ENCODE data around the gene DXO. TPM values are rescaled to one million over a fixed set of nuclear protein-coding genes. Genes with fewer than 3 reads are reported as not detected.
A peak's percentile ranks its signal among the peaks of the same experiment; 100 is the strongest.

The DXO gene
- total and polyA plus RNA-seq, 2 of the 13 experiments (the other 11 are each of a cell fraction or from before 2014, with no cell fraction given) = 18.6 to 26.2 TPM

GRCh38 chr6:31927242-31927862, 44.6 kb downstream of the DXO start, which contains the start of gene C2 (continued):
- TF ChIP-seq ARID4A (CRISPR knock-in tag; IDR thresholded peaks at IDR 0.05; ENCODE audit: borderline replicate concordance) = peak; percentile 83
- peak; percentile 90; the same call in 1 of the 2 replicates for TF ChIP-seq ZNF878 (CRISPR knock-in tag; IDR thresholded peaks at IDR 0.05)
- peak; percentile 95 for TF ChIP-seq MLX (CRISPR knock-in tag; IDR thresholded peaks at IDR 0.05)
- no peak for TF ChIP-seq ZNF383 (CRISPR knock-in tag; IDR thresholded peaks at IDR 0.05; ENCODE audit: borderline replicate concordance)
- TF ChIP-seq ZNF749 (CRISPR knock-in tag; IDR thresholded peaks at IDR 0.05; ENCODE audit: borderline replicate concordance) = no peak; the same call in 1 of the 2 replicates
- TF ChIP-seq ZBTB44 (CRISPR knock-in tag; IDR thresholded peaks at IDR 0.05) = no peak
- TF ChIP-seq ZNF781 (CRISPR knock-in tag; IDR thresholded peaks at IDR 0.05; ENCODE audit: borderline replicate concordance, not compliant biosample characterization) = no peak
- peak; percentile 98 for TF ChIP-seq FOXA3 (CRISPR knock-in tag; IDR thresholded peaks at IDR 0.05)
- TF ChIP-seq CREM (IDR thresholded peaks at IDR 0.05) = peak; percentile 83
- no peak for TF ChIP-seq CREM (CRISPR knock-in tag; IDR thresholded peaks at IDR 0.05)
- peak; percentile 64; the same call in 1 of the 2 replicates for TF ChIP-seq ZNF607 (CRISPR knock-in tag; IDR thresholded peaks at IDR 0.05; ENCODE audit: borderline replicate concordance)
- peak; percentile 99 for TF ChIP-seq HDAC2 (CRISPR knock-in tag; IDR thresholded peaks at IDR 0.05)
- no peak for TF ChIP-seq FOSL1 (CRISPR knock-in tag; IDR thresholded peaks at IDR 0.05; ENCODE audit: borderline replicate concordance)
- TF ChIP-seq GTF3A (CRISPR knock-in tag; conservative IDR thresholded peaks at IDR 0.05) = no peak
- peak; percentile 74 for TF ChIP-seq SIX4 (CRISPR knock-in tag; IDR thresholded peaks at IDR 0.05)
- peak; percentile 79 for TF ChIP-seq ZBTB33 (CRISPR knock-in tag; IDR thresholded peaks at IDR 0.05)
- TF ChIP-seq ZNF292 (CRISPR knock-in tag; IDR thresholded peaks at IDR 0.05; ENCODE audit: borderline replicate concordance, low read depth) = peak; percentile 59; the same call in 1 of the 2 replicates
- peak; percentile 16; the same call in 1 of the 2 replicates for TF ChIP-seq ZNF33B (CRISPR knock-in tag; IDR thresholded peaks at IDR 0.05)
- TF ChIP-seq DRAP1 (CRISPR knock-in tag; IDR thresholded peaks at IDR 0.05) = peak; percentile 77; the same call in 1 of the 2 replicates
- TF ChIP-seq GATA4 (IDR thresholded peaks at IDR 0.05; ENCODE audit: borderline replicate concordance, low read depth) = 0 out of 2 replicates have a peak, but pooled peaks have one; percentile 48

Measured in HepG2 (cell line).